HG02759 (cell line): Measurements from ENCODE around the gene GLIS1.

ENCODE experiments used
- ATAC-seq: cut with Tn5 transposase; IDR thresholded peaks from one replicate; pipeline ENCODE4 v1.9.1; 2021; ENCODE audit warnings: mild to moderate bottlenecking, moderate library complexity; ENCODE audit not compliant: unreplicated experiment

GLIS1 gene

GRCh38 chr1:53514436-53514835 is 224.5 kb downstream of the GLIS1 start:
- ATAC-seq: no peak

GRCh38 chr1:53513846-53514245 is 225.1 kb downstream of the GLIS1 start:
- no peak for ATAC-seq

DNA sequence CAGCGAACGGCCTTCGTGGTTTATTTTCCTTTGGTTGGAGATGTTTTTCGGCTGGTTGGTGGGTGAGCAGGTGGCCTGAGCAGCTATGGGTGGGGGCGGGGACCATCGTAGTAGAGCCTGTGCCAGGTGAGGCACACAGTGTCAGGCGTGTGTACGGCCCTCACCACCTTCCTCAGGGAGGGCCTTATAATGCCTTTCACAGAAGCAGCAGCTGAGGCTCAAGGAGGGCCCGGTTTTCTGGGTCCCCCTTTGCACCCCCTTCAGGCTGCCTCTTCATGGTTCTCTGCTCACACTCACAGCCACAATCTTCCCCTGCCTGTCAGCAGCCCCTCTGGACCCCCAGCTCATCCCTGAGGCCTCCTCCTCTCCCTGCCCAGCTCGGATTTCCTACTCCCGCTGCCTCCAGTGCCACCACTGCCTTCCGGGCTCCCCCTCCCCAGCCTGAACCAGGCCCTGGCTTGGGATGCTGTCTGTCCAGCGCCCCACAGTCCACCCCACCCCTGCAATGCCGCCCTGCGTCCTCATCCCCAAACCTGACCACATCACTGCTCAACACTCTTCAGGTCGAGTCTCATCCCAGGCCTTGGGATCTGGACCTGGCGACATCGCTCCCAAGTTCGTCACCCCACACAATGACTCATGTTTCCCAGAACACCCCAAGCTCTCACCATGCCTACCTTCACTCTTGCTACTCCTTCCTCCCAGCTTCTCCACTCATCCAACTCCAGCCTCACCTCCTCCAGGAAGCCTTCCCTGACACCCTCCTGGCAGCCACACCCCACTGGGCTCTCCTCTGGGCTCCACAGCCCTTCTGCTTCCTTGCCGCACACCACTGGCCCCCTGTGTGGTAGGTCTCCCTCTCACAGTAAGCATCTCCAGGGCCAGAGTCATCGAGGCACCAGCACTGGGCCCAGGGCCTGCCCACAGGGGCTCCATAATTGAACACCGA is 225.9 kb downstream of the GLIS1 start:
- ATAC-seq: no peak

GRCh38 chr1:53511933-53512806 is 226.8 kb downstream of the GLIS1 start:
- no peak for ATAC-seq

GRCh38 chr1:53511323-53511932 is 227.5 kb downstream of the GLIS1 start:
- no peak for ATAC-seq

DNA sequence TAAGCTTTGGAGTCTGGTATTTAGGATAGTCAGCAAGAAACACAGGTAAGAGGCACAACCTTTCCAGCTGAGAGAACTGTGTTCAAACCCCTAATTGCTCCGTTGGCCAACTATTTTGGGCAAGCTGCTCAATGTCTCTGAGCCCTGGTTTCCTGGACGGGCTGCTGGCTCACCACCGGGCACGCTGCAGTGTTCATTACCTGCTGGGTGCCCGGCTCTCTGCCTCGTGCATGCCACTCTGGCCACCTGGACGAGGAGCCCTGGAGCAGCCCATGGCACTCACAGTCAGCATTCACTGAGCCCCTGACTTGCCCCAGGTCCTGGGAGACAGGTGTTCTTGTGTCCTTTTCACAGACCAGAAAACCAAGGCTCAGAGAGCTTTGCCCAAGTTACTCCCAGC is 228.7 kb downstream of the GLIS1 start:
- no peak for ATAC-seq

- ATAC-seq: no peak
Measured at GRCh38 chr1:53509775-53510174, 229.2 kb downstream of the GLIS1 start.

DNA sequence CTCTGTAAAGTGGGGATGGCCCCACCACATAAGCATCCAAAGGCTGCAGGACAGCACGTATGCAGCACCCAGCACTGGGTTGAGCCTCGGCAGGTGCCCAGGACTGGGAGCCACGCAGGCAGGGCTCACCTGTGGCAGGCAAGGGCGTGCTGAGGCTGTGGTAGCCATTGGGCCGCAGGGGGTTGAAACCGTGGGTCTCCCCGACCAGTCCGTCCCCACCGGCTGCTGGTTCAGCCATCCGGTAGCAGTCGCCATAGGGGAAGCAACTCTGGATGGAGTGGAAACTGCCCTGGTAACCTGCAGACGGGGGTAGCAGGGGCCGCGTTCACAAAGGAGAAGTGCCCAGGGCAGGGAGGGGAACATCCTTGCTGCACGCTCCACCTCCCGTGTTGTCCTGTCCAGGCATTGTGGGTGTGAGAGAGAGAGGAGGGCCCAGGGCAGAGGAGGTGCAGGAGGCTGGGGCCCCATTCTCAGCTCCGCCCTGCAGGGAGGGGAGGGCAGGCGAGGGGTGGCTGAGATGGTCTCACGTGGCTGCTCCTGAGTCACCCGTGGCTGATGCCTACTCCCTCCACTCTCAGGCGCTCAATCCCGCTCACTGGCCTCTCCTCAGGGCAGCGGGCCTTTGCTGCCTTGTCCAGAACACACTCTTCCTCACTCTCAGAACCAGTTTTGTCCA is 229.8 kb downstream of the GLIS1 start:
- no peak for ATAC-seq

GRCh38 chr1:53508056-53508990 is 230.6 kb downstream of the GLIS1 start:
- no peak for ATAC-seq

GRCh38 chr1:53507116-53507820 is 231.7 kb downstream of the GLIS1 start:
- no peak for ATAC-seq

GRCh38 chr1:53506355-53507050 is 232.5 kb downstream of the GLIS1 start:
- no peak for ATAC-seq

GRCh38 chr1:53505891-53506290 is 233.1 kb downstream of the GLIS1 start:
- ATAC-seq: no peak

DNA sequence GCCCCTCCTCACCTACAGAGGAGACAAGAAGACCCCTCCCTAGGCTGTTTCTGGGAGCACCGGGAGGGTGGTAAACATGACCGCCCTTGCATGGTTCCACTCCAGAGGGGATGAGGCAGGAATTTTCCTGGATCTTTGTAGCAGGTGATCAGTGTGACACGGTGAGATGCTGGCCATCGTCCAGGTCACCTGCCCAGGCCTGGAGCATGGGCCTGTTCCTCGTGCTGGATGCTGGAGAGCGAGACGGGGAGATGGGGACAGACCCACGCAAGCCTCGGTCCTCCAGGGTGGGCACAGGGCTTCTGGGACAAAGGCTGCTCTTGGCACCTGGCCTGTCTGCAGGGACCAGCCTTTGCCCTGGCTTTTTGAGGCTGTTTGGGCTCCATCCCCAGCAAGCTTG is 233.6 kb downstream of the GLIS1 start:
- ATAC-seq: no peak

- ATAC-seq: no peak
Measured at GRCh38 chr1:53504901-53505300, 234.1 kb downstream of the GLIS1 start.

- ATAC-seq: no peak
Measured at GRCh38 chr1:53503433-53504217, 235.3 kb downstream of the GLIS1 start.

- ATAC-seq: no peak
Measured at GRCh38 chr1:53502641-53503432, 236.1 kb downstream of the GLIS1 start.
